ENCODE measurements around the gene TEX10.
A peak's percentile ranks its signal among the peaks of the same experiment; 100 is the strongest.
"Not testable (repeated sequence)": the region's sequence is repeated elsewhere in the genome, so short reads cannot be mapped to it uniquely, and the experiment has no call there.

Gene TEX10

DNA sequence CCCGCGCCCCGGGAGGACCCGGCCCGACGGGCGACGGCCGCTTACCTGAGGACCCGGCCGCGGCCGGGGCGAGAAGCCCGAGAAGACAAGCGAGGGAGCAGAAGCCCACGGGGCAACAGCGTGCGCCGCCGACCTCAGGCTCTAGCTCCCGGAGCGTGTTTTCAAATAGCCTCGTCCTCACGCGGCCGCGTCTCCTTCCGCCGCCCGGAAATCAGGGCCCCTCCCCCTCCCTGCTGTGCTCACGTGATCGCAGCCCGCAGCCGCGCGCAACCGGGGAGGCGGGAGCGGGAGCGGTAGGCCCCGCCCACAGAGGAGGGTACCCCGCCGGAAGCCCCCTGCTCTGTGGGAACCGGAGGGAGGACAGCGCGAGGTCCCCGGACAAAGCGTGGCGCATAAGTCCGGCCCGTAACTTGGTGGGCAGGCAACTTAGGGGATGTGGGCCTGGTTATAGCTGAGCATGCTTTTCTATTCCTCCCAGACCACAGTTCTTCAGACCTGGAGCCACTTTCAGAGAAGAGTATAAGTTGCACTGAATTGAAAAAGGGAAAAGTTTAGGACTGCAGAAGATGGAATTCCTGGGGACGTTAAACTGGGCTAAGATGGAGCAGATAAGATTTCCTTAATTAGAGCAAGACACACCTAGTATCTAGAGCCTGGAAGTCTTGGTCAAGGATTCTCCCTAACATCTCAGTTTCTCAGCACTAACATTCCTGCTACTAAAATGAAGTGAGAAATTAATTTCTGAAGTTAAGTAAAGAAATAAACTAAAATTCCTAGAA, at the start of gene TEX10:
Gene TEX10 (minus strand): TSS at position 216 of the 779 bp plus-strand sequence. CDS start 3,579 bp downstream, outside the sequence.
- DNase-seq, result peak; percentile 88

GRCh38 chr9:100401042-100401441, 48.3 kb upstream of the TEX10 start:
- no peak for DNase-seq

GRCh38 chr9:100397529-100398266, 45.0 kb upstream of the TEX10 start:
- no peak for DNase-seq

DNA sequence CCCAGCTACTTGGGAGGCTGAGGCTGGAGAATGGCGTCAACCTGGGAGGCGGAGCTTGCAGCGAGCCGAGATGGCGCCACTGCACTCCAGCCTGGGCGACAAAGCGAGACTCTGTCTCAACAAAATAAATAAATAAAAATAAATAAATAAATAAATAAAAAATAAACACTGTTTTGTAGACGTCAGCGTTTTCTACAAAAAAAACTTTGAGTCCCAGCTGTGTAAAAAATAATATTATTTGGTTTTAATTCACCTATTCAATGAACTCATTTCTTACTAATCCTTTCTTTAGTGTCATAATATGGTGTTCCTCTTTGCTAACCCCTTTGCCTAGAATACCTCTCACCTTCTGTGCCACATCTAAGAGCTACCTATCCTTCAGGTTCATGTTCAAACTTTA, 44.0 kb upstream of the TEX10 start:
- DNase-seq, result no peak

DNA sequence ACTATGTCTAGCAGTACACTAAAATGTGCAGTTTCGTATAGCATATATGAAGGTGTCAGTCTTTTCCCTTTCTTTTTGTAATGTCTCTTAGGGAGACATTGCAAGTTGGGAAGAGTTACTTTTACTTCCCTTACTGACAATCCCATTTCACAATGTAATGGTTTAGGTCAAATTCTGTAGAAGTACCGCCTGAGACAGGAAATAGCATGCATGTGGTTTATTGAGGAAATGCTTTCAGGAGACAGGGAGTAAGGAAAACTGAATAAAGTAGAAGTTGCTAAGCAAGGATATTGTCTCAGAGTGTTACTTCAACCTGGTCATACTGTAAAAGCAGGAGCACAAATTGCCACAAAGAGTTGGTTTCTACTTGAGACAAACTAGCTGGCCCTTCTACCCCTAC, 42.1 kb upstream of the TEX10 start:
- DNase-seq, result no peak

GRCh38 chr9:100394032-100394695, 41.4 kb upstream of the TEX10 start:
- no peak for DNase-seq

DNA sequence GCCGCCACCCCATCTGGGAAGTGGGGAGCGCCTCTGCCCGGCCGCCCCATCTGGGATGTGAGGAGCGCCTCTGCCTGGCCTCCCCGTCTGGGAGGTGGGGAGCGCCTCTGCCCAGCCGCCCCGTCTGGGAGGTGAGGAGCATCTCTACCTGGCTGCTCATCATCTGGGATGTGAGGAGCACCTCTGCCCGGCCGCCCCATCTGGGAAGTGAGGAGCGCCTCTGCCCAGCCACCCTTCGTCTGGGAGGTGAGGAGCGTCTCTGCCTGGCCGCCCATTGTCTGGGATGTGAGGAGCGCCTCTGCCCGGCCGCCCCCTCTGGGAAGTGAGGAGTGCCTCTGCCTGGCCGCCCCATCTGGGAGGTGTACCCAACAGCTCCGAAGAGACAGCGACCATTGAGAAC, 40.2 kb upstream of the TEX10 start:
- not testable (repeated sequence) for DNase-seq

GRCh38 chr9:100379862-100380261, 27.1 kb upstream of the TEX10 start:
- DNase-seq, result no peak

DNA sequence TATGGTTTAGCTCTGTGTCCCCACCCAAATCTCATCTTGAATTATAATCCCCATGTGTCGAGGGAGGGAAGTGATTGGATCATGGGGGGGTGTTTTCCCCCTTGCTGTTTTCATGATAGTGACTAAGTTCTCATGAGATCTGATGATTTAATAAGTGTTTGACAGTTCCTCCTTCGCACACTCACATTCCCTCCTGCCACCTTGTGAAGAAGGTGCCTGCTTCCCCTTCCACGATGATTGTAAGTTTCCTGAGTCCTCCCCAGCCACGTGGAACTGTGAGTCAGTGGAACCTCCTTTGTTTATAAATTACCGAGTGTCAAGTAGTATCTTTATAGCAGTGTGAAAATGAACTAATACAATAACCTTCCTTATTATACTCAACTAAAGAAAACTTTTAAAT, 24.3 kb upstream of the TEX10 start:
- DNase-seq, result no peak

GRCh38 chr9:100375658-100376057, 22.9 kb upstream of the TEX10 start:
- DNase-seq, result no peak

- DNase-seq, result no peak
These were observed 19.9 kb upstream of the TEX10 start for GRCh38 chr9:100372648-100373047.

- no peak for DNase-seq
These were observed 17.5 kb upstream of the TEX10 start for GRCh38 chr9:100370064-100370723.

DNA sequence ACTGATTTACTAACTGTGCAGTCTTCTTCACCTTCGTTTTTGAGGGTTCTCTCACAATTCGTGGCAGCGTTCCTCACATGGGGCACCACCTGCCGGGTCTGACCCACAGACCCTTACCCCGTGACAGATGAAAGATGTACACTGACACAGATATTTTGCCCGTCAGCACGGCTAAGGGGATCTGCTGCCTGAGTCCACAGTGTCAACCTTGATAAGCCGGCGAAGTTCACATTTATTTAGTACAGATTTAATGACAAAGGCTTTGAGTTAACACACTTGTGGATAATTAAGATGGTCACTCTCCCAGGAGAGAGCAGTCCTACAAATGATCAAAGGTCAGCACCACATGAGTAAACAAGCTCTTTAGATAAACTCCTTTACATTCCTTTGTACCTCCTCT, 15.9 kb upstream of the TEX10 start:
- DNase-seq, result no peak

DNA sequence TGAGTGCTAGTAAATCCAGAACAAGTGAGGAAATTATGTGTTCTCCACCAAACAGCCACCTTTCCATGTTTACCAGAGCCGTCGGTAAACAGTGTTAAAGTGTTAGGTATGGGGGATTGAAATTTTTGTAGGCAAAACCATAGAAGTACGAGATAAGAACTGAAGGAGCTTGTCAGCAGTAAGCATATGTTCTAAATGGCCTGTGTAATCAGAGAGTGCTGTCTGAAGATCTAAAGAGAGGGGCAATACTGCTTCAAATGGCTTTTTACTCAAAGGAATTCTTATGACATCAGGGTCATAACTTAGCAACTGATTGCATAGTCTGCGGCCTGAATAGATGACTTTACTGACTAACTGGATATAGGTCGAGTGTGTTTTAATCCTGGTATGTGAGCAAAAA, 13.4 kb upstream of the TEX10 start:
- DNase-seq, result no peak

GRCh38 chr9:100364013-100364412, 11.3 kb upstream of the TEX10 start:
- DNase-seq, result no peak

- DNase-seq, result no peak
These were observed 6.3 kb upstream of the TEX10 start for GRCh38 chr9:100359057-100359456.

DNA sequence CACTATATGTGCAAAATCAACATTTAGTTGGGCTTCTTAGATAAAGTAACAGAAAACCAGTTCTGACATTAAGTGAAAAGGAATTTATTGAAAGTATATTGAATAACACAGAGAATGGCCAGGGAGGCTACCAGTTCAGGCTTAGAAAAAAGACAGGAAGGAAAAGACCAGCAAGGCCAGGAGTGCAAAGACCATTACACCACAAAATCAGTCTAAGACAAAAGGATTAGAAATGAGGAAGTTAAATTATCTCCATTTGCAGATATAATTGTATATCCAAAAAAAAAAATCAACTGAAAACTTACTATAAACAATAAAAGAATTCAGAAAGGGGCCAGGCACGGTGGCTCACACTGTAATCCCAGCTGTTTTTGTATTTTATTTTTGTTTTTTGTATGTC, 4.8 kb upstream of the TEX10 start:
- DNase-seq, result no peak

DNA sequence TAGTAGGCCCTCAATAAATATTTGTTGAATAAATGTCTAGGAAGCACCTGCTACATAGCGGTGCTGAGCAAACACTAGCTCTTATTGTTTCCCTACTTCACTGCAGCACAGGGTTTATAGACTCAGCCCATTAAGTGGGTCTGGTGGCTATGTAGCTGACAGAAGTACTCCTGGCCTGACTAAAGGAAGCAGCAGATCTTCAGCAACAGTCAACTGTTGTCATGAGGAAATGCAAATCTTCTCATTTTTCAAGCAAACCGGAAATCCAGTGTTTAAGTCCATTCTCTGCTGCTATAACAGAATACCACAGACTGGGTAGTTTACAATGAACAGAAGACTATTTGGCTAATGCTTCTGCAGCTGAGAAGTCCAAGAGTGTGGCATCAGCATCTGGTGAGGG, 2.8 kb upstream of the TEX10 start:
- no peak for DNase-seq

DNA sequence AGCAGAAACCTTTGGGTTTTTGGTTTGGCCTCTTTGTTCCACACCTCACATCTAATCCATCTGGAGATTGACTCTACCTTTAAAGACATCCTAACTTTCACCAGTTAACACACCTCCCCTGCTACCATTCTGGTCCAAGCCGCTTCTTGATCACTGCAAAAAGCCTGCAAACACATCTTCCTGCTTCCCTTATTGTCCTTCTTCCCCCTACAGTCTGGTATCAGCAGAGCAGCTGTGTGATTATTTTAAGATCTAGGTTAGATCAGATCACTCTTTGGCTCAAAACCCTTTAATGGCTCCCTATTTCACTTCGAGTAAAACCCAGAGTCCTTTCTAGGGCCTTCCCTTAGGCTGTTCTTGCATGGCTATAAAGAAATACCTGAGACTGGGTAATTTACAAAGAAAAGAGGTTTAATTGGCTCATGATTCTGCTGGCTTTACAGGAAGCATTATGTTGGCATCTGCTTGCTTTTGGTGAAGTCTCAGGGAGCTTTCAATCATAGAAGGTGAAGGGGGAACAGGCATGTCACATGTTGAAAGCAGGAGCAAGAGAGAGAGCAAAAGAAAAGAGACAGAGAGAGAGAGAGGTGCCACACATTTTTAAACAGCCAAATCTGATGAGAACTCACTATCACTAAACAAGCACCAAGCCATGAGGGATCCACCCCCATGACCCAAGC, 1.5 kb upstream of the TEX10 start:
- DNase-seq, result no peak

DNA sequence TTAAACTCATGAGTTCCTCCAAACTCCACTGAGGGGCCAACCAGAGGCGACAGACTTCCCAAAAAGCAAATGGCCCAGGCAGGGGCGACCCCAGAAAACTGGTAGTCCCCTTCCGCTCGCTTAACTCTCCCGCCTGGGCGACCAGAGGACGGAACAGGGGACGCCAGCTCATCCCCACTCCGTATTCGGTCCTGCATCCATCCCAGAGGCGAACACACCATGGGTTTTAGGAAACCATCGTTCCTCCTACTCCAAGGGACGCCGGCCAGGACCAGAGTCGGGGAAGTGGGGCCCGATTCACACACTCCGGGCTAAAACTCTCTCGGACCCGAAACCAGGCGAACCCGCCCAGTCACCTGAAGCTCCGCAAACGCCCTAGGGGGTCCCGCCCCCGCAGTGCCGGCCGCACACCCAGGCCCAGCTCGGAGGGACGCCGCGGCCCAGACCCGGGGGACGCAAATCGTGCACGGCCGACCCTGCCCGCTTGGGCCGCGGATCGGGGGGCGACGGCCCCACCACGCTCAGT, 478 bp downstream of the TEX10 start:
- DNase-seq, result no peak

- DNase-seq, result no peak
These were observed 1.2 kb downstream of the TEX10 start for GRCh38 chr9:100351508-100351907.

DNA sequence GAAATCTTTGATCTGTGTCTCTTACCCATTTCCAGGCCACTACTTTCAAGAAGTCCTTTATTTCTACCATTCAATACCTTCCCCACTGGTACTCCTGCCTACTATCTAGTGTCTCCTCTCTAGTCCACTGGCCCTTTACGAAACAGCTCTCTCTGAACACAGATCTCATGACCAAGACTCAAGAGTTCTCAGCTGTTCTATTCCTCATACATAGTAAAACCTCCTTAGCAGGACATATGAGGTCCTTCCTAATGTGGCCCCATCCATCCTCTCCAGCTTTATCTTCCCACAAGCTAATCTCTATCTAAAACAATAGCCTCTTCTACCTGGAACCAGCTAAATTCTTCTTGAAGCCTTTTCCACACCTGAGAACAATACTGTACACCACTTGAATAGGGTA, 2.6 kb downstream of the TEX10 start:
- no peak for DNase-seq

DNA sequence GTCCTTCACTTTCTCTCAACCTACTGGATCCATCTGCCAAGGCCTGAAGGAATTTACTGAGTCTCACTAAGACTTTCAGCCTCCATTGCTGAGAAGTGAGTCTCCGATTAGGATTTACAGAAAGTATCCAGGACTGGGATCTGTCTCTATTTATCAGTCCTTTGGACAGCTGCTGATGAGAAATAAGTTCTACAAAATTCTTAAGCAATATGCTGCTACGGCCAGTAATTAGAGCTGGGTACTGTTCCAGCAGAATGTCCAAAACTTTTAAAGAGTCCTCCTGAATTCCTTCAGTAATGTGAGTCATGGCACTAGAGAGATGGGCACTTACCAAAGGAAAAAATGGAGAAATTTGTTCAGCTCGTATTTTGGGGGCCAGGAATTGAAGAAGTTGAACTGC, 5.9 kb downstream of the TEX10 start:
- DNase-seq, result no peak
